GM12878 (cell line): Measurements from ENCODE around the gene DNAH2. TPM values are rescaled to one million over a fixed set of nuclear protein-coding genes. Genes with fewer than 3 reads are reported as not detected.

Source experiments
- ATAC-seq: fragments of 200-7000 bp; cut with Tn5 transposase; 3 replicates; pipeline ENCODE4 v1.9.1; 2020; ENCODE audit warnings: mild to moderate bottlenecking, moderate library complexity
- BruUV-seq: library from RNA; stranded (reverse); fragments of 400-500 nt; replicated peaks from 2 replicates; lab custom pipeline; 2021; lab: Mats Ljungman, UMichigan
- CTCF ChIA-PET: fragments of 300-600 bp; sonication (Branson Sonifier 250); formaldehyde crosslinking; extraction: SDS; loops from one replicate; lab custom pipeline; 2021; ENCODE audit warnings: inconsistent platforms; lab: Yijun Ruan, JAX
- POLR2A ChIA-PET: fragments of 350-600 bp; formaldehyde crosslinking; extraction: SDS; loops from one replicate; lab custom pipeline; 2021; ENCODE audit warnings: inconsistent platforms; lab: Charles Lee
- RAD21 ChIA-PET: fragments of 300-600 bp; sonication (Branson Sonifier 250); formaldehyde crosslinking; loops from one replicate; lab custom pipeline; 2023; ENCODE audit warnings: antibody characterized with exemption; ENCODE audit not compliant: unreplicated experiment; lab: Charles Lee
- SMC1A ChIA-PET: fragments of 300-600 bp; sonication (Branson Sonifier 250); formaldehyde crosslinking; loops from one replicate; lab custom pipeline; 2023; ENCODE audit not compliant: unreplicated experiment, uncharacterized antibody; lab: Charles Lee
- DNase-seq: peaks from one replicate; pipeline ENCODE4 v3.0.0-alpha.2; 2011; ENCODE audit warnings: low read depth, low spot score
- FAIRE-seq: peaks from 3 replicates; lab custom pipeline; 2011; peaks lifted over from hg19 to GRCh38; lab: Jason Lieb, UNC
- H2AFZ ChIP-seq: 2 replicates; pipeline ENCODE4 v1.6.0; 2011; ENCODE audit warnings: low read depth, low read length, control low read depth; ENCODE audit not compliant: control insufficient read depth
- H3K27ac ChIP-seq: 2 replicates; pipeline ENCODE4 v1.5.1; 2011; ENCODE audit warnings: control low read depth; ENCODE audit not compliant: control insufficient read depth, insufficient read depth
- H3K27me3 ChIP-seq, 2 experiments: replicated peaks in 1 of 2; 2 replicates each; pipeline versions ENCODE4 v1.6.0 to v1.6.1; 2011; ENCODE audit warnings: low read length in 1 of 2; ENCODE audit not compliant: control insufficient read depth in 2 of 2, insufficient read depth in 2 of 2
- H3K36me3 ChIP-seq, 2 experiments: 2 replicates each; pipeline ENCODE4 v1.5.1; 2011; ENCODE audit warnings: low read length in 1 of 2; ENCODE audit not compliant: control insufficient read depth in 2 of 2, insufficient read depth in 2 of 2
- H3K4me1 ChIP-seq: 2 replicates; pipeline ENCODE4 v1.6.1; 2011; ENCODE audit warnings: mild to moderate bottlenecking, low read length, moderate library complexity, mixed read lengths; ENCODE audit not compliant: control insufficient read depth, insufficient read depth
- H3K4me2 ChIP-seq: 2 replicates; pipeline ENCODE4 v1.6.0; 2011; ENCODE audit warnings: control low read depth; ENCODE audit not compliant: control insufficient read depth, insufficient read depth
- H3K4me3 ChIP-seq: fragments of 200-600 bp; sonication (generic); 2 replicates; pipeline ENCODE4 v1.5.1; 2016
- H3K79me2 ChIP-seq: 2 replicates; pipeline ENCODE4 v1.6.0; 2011; ENCODE audit warnings: low read length; ENCODE audit not compliant: control insufficient read depth, insufficient read depth
- H3K9ac ChIP-seq: 2 replicates; pipeline ENCODE4 v1.8.0; 2011; ENCODE audit warnings: low read length, control low read depth, mixed read lengths; ENCODE audit not compliant: control insufficient read depth, insufficient read depth
- H3K9me3 ChIP-seq: replicated peaks from 3 replicates; pipeline ENCODE4 v1.5.1; 2011; ENCODE audit warnings: mild to moderate bottlenecking, low read length; ENCODE audit not compliant: control insufficient read depth, insufficient read depth
- H4K20me1 ChIP-seq: 2 replicates; pipeline ENCODE4 v1.6.0; 2011; ENCODE audit not compliant: control insufficient read depth, insufficient read depth
- BCL3 ChIP-seq: IDR thresholded peaks from 2 replicates; pipeline ENCODE4 v1.6.1; 2011; ENCODE audit warnings: borderline replicate concordance, low read depth, mild to moderate bottlenecking, moderate library complexity, low read length; ENCODE audit not compliant: insufficient read depth, poor library complexity, severe bottlenecking
- CBFB ChIP-seq: IDR thresholded peaks from 2 replicates; pipeline ENCODE4 v1.6.1; 2016; ENCODE audit warnings: antibody characterized with exemption, low read depth
- EGR1 ChIP-seq, 2 experiments: IDR thresholded peaks; 1 replicate in 1 of 2; 2 replicates in 1 of 2; pipeline ENCODE4 v1.6.1; 2011 to 2012; ENCODE audit warnings: low read depth in 2 of 2, low read length in 2 of 2, borderline replicate concordance in 1 of 2, mild to moderate bottlenecking in 1 of 2, moderate library complexity in 1 of 2
- FOS ChIP-seq: IDR thresholded peaks from 3 replicates; pipeline ENCODE4 v1.6.1; 2011; ENCODE audit warnings: borderline replicate concordance; ENCODE audit not compliant: insufficient read length; ENCODE audit errors: extremely low read depth
- GATAD2B ChIP-seq: fragments of 450-650 bp; conservative IDR thresholded peaks from 2 replicates; pipeline ENCODE4 v1.6.1; 2017; ENCODE audit warnings: low read depth, mild to moderate bottlenecking, moderate library complexity
- HDAC6 ChIP-seq: fragments of 200-600 bp; sonication (generic); IDR thresholded peaks from one replicate; pipeline ENCODE4 v1.8.0; 2017; ENCODE audit warnings: antibody characterized with exemption; ENCODE audit not compliant: unreplicated experiment
- IKZF2 ChIP-seq, 2 experiments: fragments of 450-650 bp; IDR thresholded peaks; 2 replicates each; pipeline ENCODE4 v1.6.1; 2017; ENCODE audit warnings: mild to moderate bottlenecking in 2 of 2, moderate library complexity in 2 of 2
- MEF2B ChIP-seq: fragments of 450-650 bp; IDR thresholded peaks from 2 replicates; pipeline ENCODE4 v1.6.1; 2018; ENCODE audit warnings: mild to moderate bottlenecking, moderate library complexity; ENCODE audit not compliant: partially characterized antibody, poor library complexity, severe bottlenecking
- MYC ChIP-seq: IDR thresholded peaks from 2 replicates; pipeline ENCODE4 v1.6.1; 2011; ENCODE audit warnings: mild to moderate bottlenecking, low read length, moderate library complexity, inconsistent platforms; ENCODE audit not compliant: insufficient read depth, insufficient replicate concordance, insufficient read length, severe bottlenecking
- NFXL1 ChIP-seq: fragments of 450-650 bp; IDR thresholded peaks from 2 replicates; pipeline ENCODE4 v1.6.1; 2017; ENCODE audit warnings: antibody characterized with exemption, mild to moderate bottlenecking, borderline replicate concordance
- RAD51 ChIP-seq: fragments of 450-650 bp; IDR thresholded peaks from 2 replicates; pipeline ENCODE4 v1.6.1; 2016; ENCODE audit warnings: moderate library complexity, mild to moderate bottlenecking, inconsistent platforms
- RCOR1 ChIP-seq: conservative IDR thresholded peaks from 2 replicates; pipeline ENCODE4 v1.6.1; 2012; ENCODE audit warnings: low read depth, low read length, improper control_type of control experiment
- TBL1XR1 ChIP-seq: IDR thresholded peaks from 2 replicates; pipeline ENCODE4 v1.6.1; 2012; ENCODE audit warnings: low read depth, low read length, improper control_type of control experiment
- whole genome bisulfite sequencing: methylation state at CpG from one replicate; pipeline ENCODE4 v1.1.6; 2016; ENCODE audit warnings: low lambda C conversion rate; ENCODE audit not compliant: insufficient replicate concordance, insufficient coverage; ENCODE audit errors: missing lambda C conversion rate; 5-methylcytosine and 5-hydroxymethylcytosine counted together
- in situ Hi-C: fragments of 300-500 bp; cut with MboI; formaldehyde crosslinking; loops from 9 replicates; pipeline ENCODE4 v1.14.3; 2018; ENCODE audit warnings: mixed read lengths
- intact Hi-C: fragments of 100-400 bp; cut with micrococcal nuclease; formaldehyde crosslinking; loops from one replicate; pipeline ENCODE4 v1.14.2; 2022; ENCODE audit not compliant: unreplicated experiment
- polyA plus RNA-seq, 11 experiments: library from polyadenylated mRNA; depleted of rRNA in 4 of 11; unstranded in 6 of 11; stranded (reverse) in 5 of 11; fragments of >200 nt; fragmentation: Nextera tagmentation in 4 of 11; fragmentation: Illumina TruSeq in 1 of 11; extraction: Ambion mirVana in 4 of 11; extraction: Trizol in 1 of 11; gene quantifications; 1 replicate in 1 of 11; 2 replicates in 10 of 11; pipeline versions ENCODE4 v1.2.1 to v1.2.3, GENCODE V29; 2011 to 2016; ENCODE audit warnings: inconsistent platforms in 2 of 11, missing spikeins in 2 of 11, low read depth in 1 of 11
- total RNA-seq, 4 experiments: library from RNA; depleted of rRNA in 3 of 4; stranded (reverse); fragments of >200 nt in 3 of 4; fragmentation: Illumina TruSeq in 1 of 4; extraction: Trizol in 1 of 4; gene quantifications; 2 replicates each; pipeline versions ENCODE4 v1.2.1 to v1.2.3, GENCODE V29; 2013 to 2021

DNAH2 gene
- total and polyA plus RNA-seq, 10 of the 15 experiments (the other 5 are each of a cell fraction or from before 2014, with no cell fraction given) = not detected

GRCh38 chr17:7817643-7817964 lies 100.1 kb downstream of the DNAH2 start:
- peaks cover 0 to 2% of the 10 kb centered on the region in 2 experiments; a peak in 2 of 4 replicates for H3K27me3 ChIP-seq
- WGBS = 25% methylated on average over 9 of the region's 9 CpGs
- no peak for TF ChIP-seq MEF2B
- TF ChIP-seq MYC = no peak
- no peak for TF ChIP-seq RCOR1
- no peak for TF ChIP-seq NFXL1
- no peak for TF ChIP-seq RAD51
- TF ChIP-seq HDAC6 = no peak
- TF ChIP-seq BCL3 = no peak
- TF ChIP-seq FOS = no peak
- TF ChIP-seq IKZF2 (IDR thresholded peaks at IDR 0.05) = no peak
- no peak for TF ChIP-seq CBFB
- no peak for TF ChIP-seq GATAD2B
- no peak for TF ChIP-seq EGR1 (IDR thresholded peaks at IDR 0.05; ENCODE audit: borderline replicate concordance in 1 of 2, low read depth in 2 of 2, low read length in 2 of 2)
- TF ChIP-seq TBL1XR1 = no peak
- TF ChIP-seq, all 136 proteins: peak for 0
- no peaks in the 10 kb centered on the region for H3K79me2 ChIP-seq
- intact Hi-C loops = no loop called here
- ATAC-seq (no peak), DNase-seq (no peak), FAIRE-seq (no peak)
- no peak overlapping the region for H2AFZ ChIP-seq
- SMC1A ChIA-PET = no interaction called here
- H3K27ac ChIP-seq = no peak overlapping the region
- in situ Hi-C loops = no loop called here
- no peaks in the 10 kb centered on the region for H4K20me1 ChIP-seq
- CTCF ChIA-PET = interaction anchor here (1.1 to 1.6 kb wide), 2 partner anchors 47 to 74 kb away, joined by 3 to 6 read pairs; no protein-coding TSS in a partner anchor
- no peak overlapping the region for H3K4me2 ChIP-seq
- BruUV-seq = no TSS peak
- POLR2A ChIA-PET = no interaction called here
- RAD21 ChIA-PET = no interaction called here
- H3K4me1 ChIP-seq = no peaks in the 10 kb centered on the region
- no peak overlapping the region for H3K9ac ChIP-seq
- no peaks in the 10 kb centered on the region for H3K36me3 ChIP-seq
- H3K9me3 ChIP-seq = no peaks in the 10 kb centered on the region
- H3K4me3 ChIP-seq = no peak overlapping the region
